ENCODE data around the gene NIPAL4.

Gene NIPAL4

GRCh38 chr5:157486221-157486681 lies 26.2 kb downstream of the NIPAL4 start:
- no peak for DNase-seq

- no peak for DNase-seq
Measured at GRCh38 chr5:157486861-157487260, 26.8 kb downstream of the NIPAL4 start.

GRCh38 chr5:157487358-157487757 lies 27.3 kb downstream of the NIPAL4 start:
- DNase-seq = no peak

GRCh38 chr5:157491471-157491995 lies 31.5 kb downstream of the NIPAL4 start:
- DNase-seq = no peak

- no peak for DNase-seq
Measured at GRCh38 chr5:157492886-157493285, 32.9 kb downstream of the NIPAL4 start.

- DNase-seq = no peak
Measured at GRCh38 chr5:157494178-157494832, 34.3 kb downstream of the NIPAL4 start.

GRCh38 chr5:157496864-157497263 lies 36.9 kb downstream of the NIPAL4 start:
- DNase-seq = no peak

- no peak for DNase-seq
Measured at GRCh38 chr5:157497875-157498611, 38.0 kb downstream of the NIPAL4 start.

- DNase-seq = no peak
Measured at GRCh38 chr5:157502143-157502647, 42.2 kb downstream of the NIPAL4 start.

- DNase-seq = no peak
Measured at GRCh38 chr5:157504053-157504452, 44.0 kb downstream of the NIPAL4 start.

- no peak for DNase-seq
Measured at GRCh38 chr5:157505496-157505895, 45.5 kb downstream of the NIPAL4 start.

GRCh38 chr5:157506066-157506590 lies 46.1 kb downstream of the NIPAL4 start:
- DNase-seq = no peak

- no peak for DNase-seq
Measured at GRCh38 chr5:157506981-157507780, 47.2 kb downstream of the NIPAL4 start.

- DNase-seq = peak; percentile 30
Measured at GRCh38 chr5:157509093-157509492, 49.1 kb downstream of the NIPAL4 start.

- no peak for DNase-seq
Measured at GRCh38 chr5:157509587-157509986, 49.6 kb downstream of the NIPAL4 start.

- DNase-seq = no peak
Measured at GRCh38 chr5:157510682-157511081, 50.7 kb downstream of the NIPAL4 start.

- DNase-seq = no peak
Measured at GRCh38 chr5:157511651-157512644, 51.9 kb downstream of the NIPAL4 start.

GRCh38 chr5:157513182-157513581 lies 53.2 kb downstream of the NIPAL4 start:
- DNase-seq = no peak

GRCh38 chr5:157514974-157515373 lies 55.0 kb downstream of the NIPAL4 start:
- no peak for DNase-seq

- DNase-seq = no peak
Measured at GRCh38 chr5:157516006-157516405, 56.0 kb downstream of the NIPAL4 start.

GRCh38 chr5:157516626-157517325 lies 56.8 kb downstream of the NIPAL4 start:
- no peak for DNase-seq
